CD4-positive, alpha-beta T cell treated with Interleukin-21 for 1 hour (primary cell): ENCODE measurements around the gene ABHD13.
"Not testable (repeated sequence)": the region's sequence is repeated elsewhere in the genome, so short reads cannot be mapped to it uniquely, and the experiment has no call there.

Experiments used
- DNase-seq: peaks from one replicate; pipeline ENCODE4 v3.0.0-alpha.2; 2020

The ABHD13 gene

GRCh38 chr13:108218044-108218974 is at the start of gene ABHD13:
Gene ABHD13, plus strand, starts transcription at chr13:108218392. Its CDS starts 10,827 bp downstream, at chr13:108229219.
- DNase-seq, result peak; percentile 93

DNA sequence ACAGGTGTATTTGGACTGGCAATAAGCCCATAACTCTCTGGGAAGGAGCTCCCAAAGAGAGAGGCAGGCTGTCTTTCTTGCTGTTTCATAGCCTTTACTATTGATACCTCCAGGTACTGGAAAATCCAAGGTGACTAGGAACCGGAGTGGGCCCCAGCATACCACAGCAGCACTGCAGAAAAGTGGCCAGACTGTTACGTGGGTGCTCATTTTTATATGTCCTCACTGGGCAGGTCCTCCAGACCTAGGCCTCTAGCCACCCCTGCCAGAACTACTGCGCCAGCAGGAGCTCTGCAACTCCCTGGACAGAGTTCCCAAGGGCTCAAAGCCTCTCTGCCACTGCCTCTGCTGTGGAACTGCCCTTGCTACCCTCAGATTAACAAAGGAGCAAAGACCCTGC is 49.3 kb upstream of the ABHD13 start:
- no peak for DNase-seq

DNA sequence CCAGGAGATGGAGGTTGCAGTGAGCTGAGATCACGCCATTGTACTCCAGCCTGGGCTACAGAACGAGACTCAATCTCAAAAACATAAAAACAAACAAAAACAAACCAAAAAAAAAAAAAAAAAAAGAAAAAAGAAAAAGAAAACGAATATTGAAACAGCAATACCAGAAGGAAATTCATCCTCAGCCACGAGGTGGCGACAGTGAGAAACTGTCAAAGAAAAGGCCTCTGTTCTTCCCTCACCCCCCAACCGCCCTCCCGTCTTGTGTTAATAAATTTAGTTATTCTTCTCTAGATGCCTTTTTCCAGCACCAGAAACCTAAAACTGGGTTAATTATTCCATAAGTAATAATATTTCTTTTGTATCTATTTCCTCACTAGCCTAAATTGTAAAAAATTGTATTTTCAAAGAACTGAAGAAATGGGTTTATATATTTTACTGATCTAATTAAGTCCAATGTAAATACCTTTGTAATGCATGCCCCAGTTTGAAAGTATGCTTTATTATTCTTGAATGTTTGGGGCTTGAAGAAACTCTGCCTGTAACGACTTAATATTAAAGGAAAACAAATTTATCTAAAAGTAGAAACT is 41.4 kb upstream of the ABHD13 start:
- DNase-seq, result peak; percentile 48

- no peak for DNase-seq
Observed at GRCh38 chr13:108178078-108178477, 40.1 kb upstream of the ABHD13 start.

DNA sequence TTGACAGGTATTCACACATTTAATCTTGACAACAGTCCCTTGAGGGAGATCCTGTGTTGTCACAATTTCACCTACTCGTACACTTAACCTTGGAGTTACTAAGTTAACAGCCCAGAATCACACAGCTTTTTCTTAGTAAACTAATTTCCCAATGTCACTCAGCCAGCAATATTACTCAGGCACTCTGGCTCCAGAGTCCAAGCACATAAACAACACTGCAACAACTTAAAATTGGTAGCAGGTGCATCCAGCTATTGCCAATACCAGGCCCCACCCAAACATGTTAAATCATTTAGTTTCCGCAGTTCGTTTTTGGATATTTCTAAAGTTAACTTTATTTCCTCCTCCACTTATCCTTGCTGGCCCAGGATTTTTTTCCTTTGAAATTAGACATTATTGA is 35.5 kb upstream of the ABHD13 start:
- DNase-seq, result no peak

GRCh38 chr13:108185223-108185622 is 33.0 kb upstream of the ABHD13 start:
- no peak for DNase-seq

GRCh38 chr13:108188260-108188659 is 29.9 kb upstream of the ABHD13 start:
- no peak for DNase-seq

GRCh38 chr13:108190897-108191296 is 27.3 kb upstream of the ABHD13 start:
- no peak for DNase-seq

GRCh38 chr13:108193806-108194205 is 24.4 kb upstream of the ABHD13 start:
- DNase-seq, result no peak

- DNase-seq, result no peak
Observed at GRCh38 chr13:108194435-108194936, 23.7 kb upstream of the ABHD13 start.

GRCh38 chr13:108195146-108195545 is 23.0 kb upstream of the ABHD13 start:
- no peak for DNase-seq

DNA sequence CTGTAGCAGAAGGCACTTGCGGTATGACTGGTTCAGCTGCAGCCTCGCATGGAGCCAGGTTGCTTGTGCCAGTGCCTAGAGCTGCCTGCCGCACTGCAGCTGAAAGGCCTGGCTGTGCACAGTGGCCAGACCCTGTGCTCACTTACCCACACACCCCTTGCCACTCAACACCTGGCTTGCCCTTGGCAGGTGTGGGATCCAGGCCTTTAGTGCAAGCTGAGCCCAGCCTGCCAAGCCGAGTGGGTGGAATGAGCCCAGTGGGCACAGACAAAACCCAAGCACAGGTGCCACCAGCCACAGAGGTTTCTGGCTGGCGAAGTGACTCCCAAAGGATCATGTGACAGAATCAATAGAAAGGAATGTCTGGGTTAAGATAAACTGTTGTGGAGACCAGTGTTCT is 22.3 kb upstream of the ABHD13 start:
- no peak for DNase-seq

DNA sequence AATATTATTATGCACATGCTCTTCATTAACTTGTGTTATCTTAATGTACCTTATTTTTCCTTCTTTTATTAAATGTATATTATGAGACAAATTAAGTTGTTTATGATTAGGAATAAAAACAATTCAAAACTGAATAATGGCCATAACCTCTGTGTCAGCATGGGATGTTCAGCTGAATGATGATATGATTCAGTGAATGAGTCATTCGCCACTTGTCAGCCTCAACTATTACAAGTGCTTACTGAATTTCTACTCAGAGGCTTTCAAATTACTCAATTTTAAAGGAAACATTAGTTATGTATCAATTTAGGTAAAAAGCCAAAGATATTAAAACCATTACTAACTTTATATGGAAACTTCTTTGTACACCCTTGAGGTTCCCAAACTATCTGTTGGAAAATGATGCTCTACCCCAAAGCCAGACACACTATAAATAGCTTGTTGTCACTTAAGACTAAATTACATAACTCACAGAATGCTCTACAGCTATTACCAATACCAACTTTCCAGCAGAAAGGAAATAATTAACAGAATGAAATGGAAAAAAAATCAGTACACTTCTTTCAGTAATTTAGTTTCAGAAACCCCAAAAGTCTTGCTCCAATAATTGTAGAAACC is 17.3 kb upstream of the ABHD13 start:
- DNase-seq, result no peak

DNA sequence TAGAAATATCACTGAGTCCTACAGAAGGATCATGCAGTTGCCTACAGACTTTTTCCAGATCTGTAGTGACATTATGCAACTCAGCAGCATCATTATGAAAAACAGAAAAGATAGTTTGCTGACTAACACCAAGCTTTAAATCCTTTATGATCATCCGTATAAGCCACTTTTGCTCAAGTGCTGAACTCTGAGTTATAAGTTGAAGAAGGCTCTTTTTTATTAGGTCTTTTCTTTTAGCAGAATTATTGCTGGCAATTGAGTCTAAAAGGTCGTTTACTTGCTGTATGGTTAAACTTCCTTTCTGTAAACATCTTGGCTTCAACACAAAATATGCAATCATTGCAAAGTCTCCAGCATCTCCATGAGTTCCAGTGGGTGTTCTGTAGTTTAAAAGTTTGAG is 7.6 kb upstream of the ABHD13 start:
- no peak for DNase-seq

DNA sequence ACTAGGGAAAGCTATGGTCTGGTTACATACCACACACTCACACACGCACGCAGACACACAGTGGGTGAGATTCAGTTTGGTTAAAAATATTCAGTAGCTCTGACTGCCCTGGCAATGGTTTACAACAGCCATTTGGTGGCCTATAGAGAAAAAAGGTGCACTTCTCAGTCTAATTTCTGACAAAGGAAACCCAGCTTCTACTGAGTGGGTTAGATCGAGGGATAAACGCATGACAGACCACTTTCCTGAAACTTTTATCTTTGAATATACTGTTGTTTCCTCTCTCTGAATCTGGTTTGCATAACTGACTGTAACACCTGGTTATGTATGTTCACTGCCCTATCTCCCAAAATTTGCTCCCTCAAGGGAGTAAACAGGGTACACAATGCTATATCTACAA is 5.3 kb upstream of the ABHD13 start:
- no peak for DNase-seq

- no peak for DNase-seq
Observed at GRCh38 chr13:108213946-108214345, 4.2 kb upstream of the ABHD13 start.

DNA sequence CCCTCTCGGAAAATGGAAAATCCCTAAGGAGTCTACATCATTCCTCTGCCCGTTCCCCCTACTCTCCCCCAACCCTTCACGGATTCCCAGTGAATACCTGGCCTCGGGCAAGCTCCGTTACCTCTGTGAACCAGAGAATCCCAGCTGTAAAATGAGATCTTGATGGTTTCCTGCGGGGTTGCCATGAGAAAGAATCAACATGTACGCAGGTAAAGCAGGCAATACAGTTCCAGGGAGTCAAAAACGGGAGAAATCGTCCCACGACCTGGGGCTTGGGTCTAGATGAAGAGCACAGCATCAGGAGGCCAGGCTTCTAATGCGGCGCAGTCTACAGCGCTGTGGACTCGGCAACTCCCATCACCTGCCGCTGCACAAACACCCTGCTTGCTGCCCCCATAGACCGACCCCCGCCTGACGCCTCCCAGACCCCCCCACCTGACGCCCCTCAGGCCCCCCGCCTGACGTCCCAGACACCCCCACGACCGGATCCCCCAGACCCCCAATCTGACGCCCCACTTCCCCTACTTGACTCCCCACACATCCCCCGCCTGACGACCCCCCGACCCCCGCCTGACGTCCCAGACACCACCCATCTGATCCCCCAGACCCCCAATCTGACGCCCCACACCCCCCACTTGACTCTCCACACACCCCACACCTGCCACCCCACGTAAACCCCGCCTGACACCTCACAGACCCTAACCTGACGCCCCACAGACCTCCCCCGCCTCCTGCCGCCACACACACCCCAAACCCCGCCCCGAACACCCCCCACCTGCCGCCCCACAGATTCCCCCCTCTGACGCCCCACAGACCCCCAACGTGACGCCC is 3.5 kb upstream of the ABHD13 start:
- DNase-seq, result no peak

DNA sequence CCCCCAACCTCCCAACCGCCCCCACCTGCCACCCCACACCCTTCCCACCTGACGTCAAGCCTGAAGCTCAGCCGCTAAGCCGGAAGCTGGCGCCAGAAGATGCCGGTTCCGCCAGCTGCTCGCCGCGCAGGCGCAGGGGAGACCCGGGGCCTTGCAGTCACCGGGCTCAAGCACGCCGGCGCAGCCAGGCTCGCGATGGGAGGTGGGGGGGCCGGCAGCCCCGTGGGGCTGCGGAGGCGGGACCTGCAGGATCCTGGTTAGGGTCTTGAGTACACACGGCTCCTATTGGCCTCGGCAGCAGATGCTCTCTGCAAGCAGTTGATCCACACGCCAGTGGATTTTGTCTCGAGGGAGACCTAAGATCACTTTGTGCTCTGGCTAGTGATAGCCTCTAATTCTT is 2.8 kb upstream of the ABHD13 start, which contains the start of gene LIG4:
LIG4 (minus strand) TSS at position 101 of the 400 bp plus-strand sequence. CDS start 4,268 bp downstream, outside the sequence.
- DNase-seq, result peak; percentile 95

DNA sequence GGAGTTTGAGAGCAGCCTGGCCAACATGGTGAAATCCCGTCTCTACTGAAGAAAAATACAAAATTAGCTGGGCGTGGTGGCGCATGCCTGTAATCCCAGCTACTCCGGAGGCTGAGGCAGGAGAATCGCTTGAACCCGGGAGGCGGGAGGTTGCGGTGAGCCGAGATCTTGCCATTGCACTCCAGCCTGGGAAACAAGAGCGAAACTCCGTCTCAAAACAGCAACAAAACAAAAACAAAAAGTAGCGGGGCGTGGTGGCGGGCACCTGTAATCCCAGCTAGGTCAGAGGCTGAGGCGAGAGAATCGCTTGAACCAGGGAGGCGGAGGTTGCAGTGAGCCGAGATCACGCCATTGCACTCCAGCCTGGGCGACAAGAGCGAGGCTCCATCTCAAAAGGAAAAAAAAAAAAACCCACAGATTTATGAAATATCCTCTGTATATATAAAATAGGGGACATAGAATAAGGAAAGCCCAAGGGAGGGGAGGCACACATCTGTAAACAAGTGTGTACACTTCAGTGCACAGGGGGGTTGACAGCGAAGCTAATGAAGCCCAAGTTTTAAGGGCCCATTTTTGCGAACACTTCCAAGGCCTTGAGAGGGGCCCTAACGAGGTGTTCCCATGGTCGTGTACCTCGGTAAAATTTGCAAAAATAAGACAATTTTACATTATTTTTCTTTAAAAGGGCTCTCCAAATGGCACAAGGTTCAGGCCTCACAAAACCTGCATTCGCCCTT is 717 bp upstream of the ABHD13 start:
- DNase-seq, result not testable (repeated sequence)

- peak; percentile 33 for DNase-seq
Observed at GRCh38 chr13:108220041-108220440, 1.8 kb downstream of the ABHD13 start.

- no peak for DNase-seq
Observed at GRCh38 chr13:108223687-108224503, 5.7 kb downstream of the ABHD13 start.
